WTC11 (cell line): ENCODE measurements around the gene PFKP. TPM values are rescaled to one million over a fixed set of nuclear protein-coding genes. Genes with fewer than 3 reads are reported as not detected.

Experiments
- ATAC-seq: fragments of 200-7000 bp; cut with Tn5 transposase; 2 replicates; pipeline ENCODE4 v1.10.0; 2021; ENCODE audit warnings: mild to moderate bottlenecking, moderate library complexity
- CTCF ChIA-PET: fragments of 300-600 bp; sonication (Branson Sonifier 250); formaldehyde crosslinking; loops from one replicate; lab custom pipeline; 2021; ENCODE audit warnings: antibody characterized with exemption; lab: Charles Lee
- POLR2A ChIA-PET: fragments of 350-600 bp; sonication (Branson Sonifier 250); formaldehyde crosslinking; loops from one replicate; lab custom pipeline; 2021; ENCODE audit warnings: antibody characterized with exemption; lab: Charles Lee
- DNase-seq: peaks from one replicate; pipeline ENCODE4 v3.0.0; 2021; ENCODE audit warnings: low spot score
- H3K27ac Mint-ChIP-seq: 2 replicates; pipeline ENCODE4 v1.8.0; 2021; ENCODE audit warnings: mixed read lengths
- H3K27me3 Mint-ChIP-seq: 2 replicates; pipeline ENCODE4 v1.8.0; 2021; ENCODE audit warnings: low read depth, mild to moderate bottlenecking, moderate library complexity, mixed read lengths
- H3K36me3 Mint-ChIP-seq: 2 replicates; pipeline ENCODE4 v1.8.0; 2021; ENCODE audit warnings: mixed read lengths
- H3K4me1 Mint-ChIP-seq: 2 replicates; pipeline ENCODE4 v1.8.0; 2022; ENCODE audit warnings: mixed read lengths
- H3K4me3 Mint-ChIP-seq: 2 replicates; pipeline ENCODE4 v1.8.0; 2021; ENCODE audit warnings: mild to moderate bottlenecking, moderate library complexity, mixed read lengths
- H3K9me3 Mint-ChIP-seq: 2 replicates; pipeline ENCODE4 v1.8.0; 2021; ENCODE audit warnings: mixed read lengths
- CREM ChIP-seq: sonication (generic); formaldehyde crosslinking; IDR thresholded peaks from 2 replicates; pipeline ENCODE4 v1.8.1; 2022; ENCODE audit warnings: mild to moderate bottlenecking, missing genetic modification reagents, moderate library complexity
- CTCF ChIP-seq: fragments of 200-600 bp; IDR thresholded peaks from 2 replicates; pipeline ENCODE4 v1.8.0; 2022; ENCODE audit warnings: antibody characterized with exemption
- FOXK1 ChIP-seq: sonication (generic); formaldehyde crosslinking; IDR thresholded peaks from 2 replicates; pipeline ENCODE4 v1.8.0; 2022; ENCODE audit warnings: mild to moderate bottlenecking, moderate library complexity, missing genetic modification reagents
- JUN ChIP-seq: sonication (generic); formaldehyde crosslinking; IDR thresholded peaks from 2 replicates; pipeline ENCODE4 v1.8.0; 2023; ENCODE audit warnings: mild to moderate bottlenecking, missing genetic modification reagents
- MYBL2 ChIP-seq: sonication (generic); formaldehyde crosslinking; IDR thresholded peaks from 2 replicates; pipeline ENCODE4 v1.8.1; 2023; ENCODE audit warnings: mild to moderate bottlenecking, moderate library complexity, missing genetic modification reagents
- NFYB ChIP-seq: sonication (generic); formaldehyde crosslinking; conservative IDR thresholded peaks from 2 replicates; pipeline ENCODE4 v1.8.0; 2022; ENCODE audit warnings: low read depth, missing genetic modification reagents
- PRDM15 ChIP-seq: sonication (generic); formaldehyde crosslinking; IDR thresholded peaks from 2 replicates; pipeline ENCODE4 v1.8.0; 2022; ENCODE audit warnings: missing genetic modification reagents
- USF2 ChIP-seq: sonication (generic); formaldehyde crosslinking; IDR thresholded peaks from 2 replicates; pipeline ENCODE4 v1.8.1; 2023; ENCODE audit warnings: mild to moderate bottlenecking, missing genetic modification reagents, moderate library complexity
- ZBTB21 ChIP-seq: sonication (generic); formaldehyde crosslinking; IDR thresholded peaks from 2 replicates; pipeline ENCODE4 v1.8.1; 2023; ENCODE audit warnings: mild to moderate bottlenecking, missing genetic modification reagents, borderline replicate concordance
- ZMAT4 ChIP-seq: fragments of 250-450 bp; sonication (Bioruptor Pico); IDR thresholded peaks from 2 replicates; pipeline ENCODE4 v1.9.0; 2021; ENCODE audit warnings: mild to moderate bottlenecking
- ZNF219 ChIP-seq: sonication (generic); formaldehyde crosslinking; IDR thresholded peaks from 2 replicates; pipeline ENCODE4 v1.8.0; 2023; ENCODE audit warnings: missing genetic modification reagents, mild to moderate bottlenecking, borderline replicate concordance
- ZNF263 ChIP-seq: sonication (generic); formaldehyde crosslinking; IDR thresholded peaks from 2 replicates; pipeline ENCODE4 v1.8.1; 2022; ENCODE audit warnings: low read depth, mild to moderate bottlenecking, moderate library complexity, missing genetic modification reagents
- ZNF281 ChIP-seq: sonication (generic); formaldehyde crosslinking; IDR thresholded peaks from 2 replicates; pipeline ENCODE4 v1.8.0; 2023; ENCODE audit warnings: mild to moderate bottlenecking, missing genetic modification reagents
- ZNF317 ChIP-seq: sonication (generic); formaldehyde crosslinking; IDR thresholded peaks from 2 replicates; pipeline ENCODE4 v1.8.1; 2023; ENCODE audit warnings: low read depth, mild to moderate bottlenecking, moderate library complexity, missing genetic modification reagents, borderline replicate concordance
- ZNF512 ChIP-seq: sonication (generic); formaldehyde crosslinking; IDR thresholded peaks from 2 replicates; pipeline ENCODE4 v1.8.1; 2022; ENCODE audit warnings: missing genetic modification reagents, borderline replicate concordance
- total RNA-seq: library from RNA; stranded (reverse); gene quantifications from 3 replicates; pipeline ENCODE4 v1.2.3, GENCODE V29; 2021
- TF ChIP-seq, protein P1 (sequence below): sonication (generic); formaldehyde crosslinking; IDR thresholded peaks from 2 replicates; pipeline ENCODE4 v1.8.0; 2022; ENCODE audit warnings: mild to moderate bottlenecking, missing genetic modification reagents
- TF ChIP-seq, protein P2 (sequence below): sonication (generic); formaldehyde crosslinking; IDR thresholded peaks from 2 replicates; pipeline ENCODE4 v1.8.0; 2023; ENCODE audit warnings: missing genetic modification reagents, mild to moderate bottlenecking, borderline replicate concordance
- TF ChIP-seq, protein P3 (sequence below): sonication (generic); formaldehyde crosslinking; IDR thresholded peaks from 2 replicates; pipeline ENCODE4 v1.8.0; 2022; ENCODE audit warnings: mild to moderate bottlenecking, missing genetic modification reagents

Gene PFKP
- total RNA-seq, 1 experiment from 2014 or later = 127 TPM

DNA sequence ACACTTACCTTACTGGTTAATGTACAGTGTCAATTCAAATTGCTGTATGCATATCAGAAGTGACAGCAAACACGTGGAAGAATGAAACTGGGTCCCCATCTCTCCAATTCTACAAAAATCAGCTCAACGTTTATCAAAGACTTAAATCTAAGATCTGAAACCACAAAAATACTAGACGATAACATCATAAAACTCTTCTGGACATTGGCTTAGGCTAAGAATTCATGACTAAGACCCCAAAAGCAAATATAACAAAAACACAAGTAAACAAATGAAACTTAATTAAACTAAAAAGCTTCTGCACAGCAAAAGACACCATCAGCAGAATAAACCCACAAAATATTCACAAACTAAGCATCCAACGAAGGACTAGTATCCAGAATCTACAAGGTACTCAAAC, 35.9 kb upstream of the PFKP start:
- no peaks in the 10 kb centered on the region for H3K36me3 Mint-ChIP-seq
- H3K27me3 Mint-ChIP-seq = no peaks in the 10 kb centered on the region; the same call in 1 of the 2 replicates
- H3K9me3 Mint-ChIP-seq = no peaks in the 10 kb centered on the region
- ATAC-seq (no peak), DNase-seq (no peak)
- no peak overlapping the region for H3K4me3 Mint-ChIP-seq
- no peak overlapping the region for H3K27ac Mint-ChIP-seq
- no peaks in the 10 kb centered on the region for H3K4me1 Mint-ChIP-seq
- ChIA-PET POLR2A (no interaction called here), CTCF (no interaction called here)
- TF ChIP-seq ZNF263 (CRISPR knock-in tag) (no peak), MYBL2 (no peak), ZNF317 (CRISPR knock-in tag) (no peak), ZMAT4 (CRISPR knock-in tag) (no peak), CTCF (no peak), NFYB (no peak), CREM (CRISPR knock-in tag) (no peak), ZNF281 (CRISPR knock-in tag) (no peak), USF2 (CRISPR knock-in tag) (no peak), ZNF512 (CRISPR knock-in tag) (no peak), JUN (CRISPR knock-in tag) (no peak), FOXK1 (CRISPR knock-in tag) (no peak), PRDM15 (CRISPR knock-in tag) (no peak), ZBTB21 (CRISPR knock-in tag) (no peak), ZNF219 (no peak)
- TF ChIP-seq, protein P1, sequence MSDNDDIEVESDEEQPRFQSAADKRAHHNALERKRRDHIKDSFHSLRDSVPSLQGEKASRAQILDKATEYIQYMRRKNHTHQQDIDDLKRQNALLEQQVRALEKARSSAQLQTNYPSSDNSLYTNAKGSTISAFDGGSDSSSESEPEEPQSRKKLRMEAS = no peak
- TF ChIP-seq, protein P2, sequence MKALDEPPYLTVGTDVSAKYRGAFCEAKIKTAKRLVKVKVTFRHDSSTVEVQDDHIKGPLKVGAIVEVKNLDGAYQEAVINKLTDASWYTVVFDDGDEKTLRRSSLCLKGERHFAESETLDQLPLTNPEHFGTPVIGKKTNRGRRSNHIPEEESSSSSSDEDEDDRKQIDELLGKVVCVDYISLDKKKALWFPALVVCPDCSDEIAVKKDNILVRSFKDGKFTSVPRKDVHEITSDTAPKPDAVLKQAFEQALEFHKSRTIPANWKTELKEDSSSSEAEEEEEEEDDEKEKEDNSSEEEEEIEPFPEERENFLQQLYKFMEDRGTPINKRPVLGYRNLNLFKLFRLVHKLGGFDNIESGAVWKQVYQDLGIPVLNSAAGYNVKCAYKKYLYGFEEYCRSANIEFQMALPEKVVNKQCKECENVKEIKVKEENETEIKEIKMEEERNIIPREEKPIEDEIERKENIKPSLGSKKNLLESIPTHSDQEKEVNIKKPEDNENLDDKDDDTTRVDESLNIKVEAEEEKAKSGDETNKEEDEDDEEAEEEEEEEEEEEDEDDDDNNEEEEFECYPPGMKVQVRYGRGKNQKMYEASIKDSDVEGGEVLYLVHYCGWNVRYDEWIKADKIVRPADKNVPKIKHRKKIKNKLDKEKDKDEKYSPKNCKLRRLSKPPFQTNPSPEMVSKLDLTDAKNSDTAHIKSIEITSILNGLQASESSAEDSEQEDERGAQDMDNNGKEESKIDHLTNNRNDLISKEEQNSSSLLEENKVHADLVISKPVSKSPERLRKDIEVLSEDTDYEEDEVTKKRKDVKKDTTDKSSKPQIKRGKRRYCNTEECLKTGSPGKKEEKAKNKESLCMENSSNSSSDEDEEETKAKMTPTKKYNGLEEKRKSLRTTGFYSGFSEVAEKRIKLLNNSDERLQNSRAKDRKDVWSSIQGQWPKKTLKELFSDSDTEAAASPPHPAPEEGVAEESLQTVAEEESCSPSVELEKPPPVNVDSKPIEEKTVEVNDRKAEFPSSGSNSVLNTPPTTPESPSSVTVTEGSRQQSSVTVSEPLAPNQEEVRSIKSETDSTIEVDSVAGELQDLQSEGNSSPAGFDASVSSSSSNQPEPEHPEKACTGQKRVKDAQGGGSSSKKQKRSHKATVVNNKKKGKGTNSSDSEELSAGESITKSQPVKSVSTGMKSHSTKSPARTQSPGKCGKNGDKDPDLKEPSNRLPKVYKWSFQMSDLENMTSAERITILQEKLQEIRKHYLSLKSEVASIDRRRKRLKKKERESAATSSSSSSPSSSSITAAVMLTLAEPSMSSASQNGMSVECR (CRISPR knock-in tag) = no peak
- TF ChIP-seq, protein P3, sequence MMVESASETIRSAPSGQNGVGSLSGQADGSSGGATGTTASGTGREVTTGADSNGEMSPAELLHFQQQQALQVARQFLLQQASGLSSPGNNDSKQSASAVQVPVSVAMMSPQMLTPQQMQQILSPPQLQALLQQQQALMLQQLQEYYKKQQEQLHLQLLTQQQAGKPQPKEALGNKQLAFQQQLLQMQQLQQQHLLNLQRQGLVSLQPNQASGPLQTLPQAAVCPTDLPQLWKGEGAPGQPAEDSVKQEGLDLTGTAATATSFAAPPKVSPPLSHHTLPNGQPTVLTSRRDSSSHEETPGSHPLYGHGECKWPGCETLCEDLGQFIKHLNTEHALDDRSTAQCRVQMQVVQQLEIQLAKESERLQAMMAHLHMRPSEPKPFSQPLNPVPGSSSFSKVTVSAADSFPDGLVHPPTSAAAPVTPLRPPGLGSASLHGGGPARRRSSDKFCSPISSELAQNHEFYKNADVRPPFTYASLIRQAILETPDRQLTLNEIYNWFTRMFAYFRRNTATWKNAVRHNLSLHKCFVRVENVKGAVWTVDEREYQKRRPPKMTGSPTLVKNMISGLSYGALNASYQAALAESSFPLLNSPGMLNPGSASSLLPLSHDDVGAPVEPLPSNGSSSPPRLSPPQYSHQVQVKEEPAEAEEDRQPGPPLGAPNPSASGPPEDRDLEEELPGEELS (CRISPR knock-in tag) = no peak
